Measurements from ENCODE around the gene SHF.

The SHF gene

DNA sequence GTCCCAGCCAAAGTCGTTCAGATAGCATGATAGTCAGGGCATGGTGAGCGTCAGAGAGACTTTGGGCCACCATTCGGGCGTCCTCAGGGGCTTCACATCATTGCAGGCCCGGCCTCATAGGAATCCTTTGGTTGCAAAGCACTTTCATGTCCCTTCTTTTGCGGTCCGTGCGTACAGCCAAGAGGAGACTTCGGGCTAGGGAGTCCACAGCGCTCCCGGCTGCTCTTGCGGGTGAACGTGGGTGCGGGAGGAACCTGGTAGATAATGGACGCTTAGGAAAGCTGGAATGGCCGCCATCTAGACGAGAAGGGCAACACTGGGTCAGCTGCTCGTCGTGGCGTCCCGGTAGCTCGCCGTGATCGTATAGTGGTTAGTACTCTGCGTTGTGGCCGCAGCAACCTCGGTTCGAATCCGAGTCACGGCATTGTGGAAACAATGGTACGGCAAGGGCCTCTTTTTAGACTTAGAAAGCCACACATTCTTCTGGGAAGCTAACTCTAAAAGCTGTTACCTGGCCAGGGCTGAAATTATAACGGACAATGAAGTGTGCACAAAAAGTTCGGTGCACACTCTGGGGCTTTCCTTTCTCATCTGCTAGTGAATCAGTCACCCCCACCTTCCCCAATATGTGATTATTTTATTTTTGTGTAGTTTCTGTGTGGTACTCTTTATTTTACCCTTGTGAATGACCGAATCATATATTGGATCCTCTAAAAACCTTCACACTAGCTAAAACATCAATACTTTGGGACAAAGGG, 13.2 kb upstream of the SHF start:
- H3K27me3 ChIP-seq (ENCODE audit: insufficient read depth, low read depth, severe bottlenecking), result no peaks in the 10 kb centered on the region
- peak overlapping the region; percentile 83 for H3K4me3 ChIP-seq (ENCODE audit: low read depth, low read length)
- TF ChIP-seq, protein P1, sequence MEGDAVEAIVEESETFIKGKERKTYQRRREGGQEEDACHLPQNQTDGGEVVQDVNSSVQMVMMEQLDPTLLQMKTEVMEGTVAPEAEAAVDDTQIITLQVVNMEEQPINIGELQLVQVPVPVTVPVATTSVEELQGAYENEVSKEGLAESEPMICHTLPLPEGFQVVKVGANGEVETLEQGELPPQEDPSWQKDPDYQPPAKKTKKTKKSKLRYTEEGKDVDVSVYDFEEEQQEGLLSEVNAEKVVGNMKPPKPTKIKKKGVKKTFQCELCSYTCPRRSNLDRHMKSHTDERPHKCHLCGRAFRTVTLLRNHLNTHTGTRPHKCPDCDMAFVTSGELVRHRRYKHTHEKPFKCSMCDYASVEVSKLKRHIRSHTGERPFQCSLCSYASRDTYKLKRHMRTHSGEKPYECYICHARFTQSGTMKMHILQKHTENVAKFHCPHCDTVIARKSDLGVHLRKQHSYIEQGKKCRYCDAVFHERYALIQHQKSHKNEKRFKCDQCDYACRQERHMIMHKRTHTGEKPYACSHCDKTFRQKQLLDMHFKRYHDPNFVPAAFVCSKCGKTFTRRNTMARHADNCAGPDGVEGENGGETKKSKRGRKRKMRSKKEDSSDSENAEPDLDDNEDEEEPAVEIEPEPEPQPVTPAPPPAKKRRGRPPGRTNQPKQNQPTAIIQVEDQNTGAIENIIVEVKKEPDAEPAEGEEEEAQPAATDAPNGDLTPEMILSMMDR (IDR thresholded peaks at IDR 0.05; ENCODE audit: low read depth, low read length), result no peak
- peak; percentile 69 for DNase-seq
- no peaks in the 10 kb centered on the region for H3K9me3 ChIP-seq (ENCODE audit: severe bottlenecking)
- no peaks in the 10 kb centered on the region for H3K36me3 ChIP-seq
- peak overlapping the region; percentile 67 for H3K27ac ChIP-seq

DNA sequence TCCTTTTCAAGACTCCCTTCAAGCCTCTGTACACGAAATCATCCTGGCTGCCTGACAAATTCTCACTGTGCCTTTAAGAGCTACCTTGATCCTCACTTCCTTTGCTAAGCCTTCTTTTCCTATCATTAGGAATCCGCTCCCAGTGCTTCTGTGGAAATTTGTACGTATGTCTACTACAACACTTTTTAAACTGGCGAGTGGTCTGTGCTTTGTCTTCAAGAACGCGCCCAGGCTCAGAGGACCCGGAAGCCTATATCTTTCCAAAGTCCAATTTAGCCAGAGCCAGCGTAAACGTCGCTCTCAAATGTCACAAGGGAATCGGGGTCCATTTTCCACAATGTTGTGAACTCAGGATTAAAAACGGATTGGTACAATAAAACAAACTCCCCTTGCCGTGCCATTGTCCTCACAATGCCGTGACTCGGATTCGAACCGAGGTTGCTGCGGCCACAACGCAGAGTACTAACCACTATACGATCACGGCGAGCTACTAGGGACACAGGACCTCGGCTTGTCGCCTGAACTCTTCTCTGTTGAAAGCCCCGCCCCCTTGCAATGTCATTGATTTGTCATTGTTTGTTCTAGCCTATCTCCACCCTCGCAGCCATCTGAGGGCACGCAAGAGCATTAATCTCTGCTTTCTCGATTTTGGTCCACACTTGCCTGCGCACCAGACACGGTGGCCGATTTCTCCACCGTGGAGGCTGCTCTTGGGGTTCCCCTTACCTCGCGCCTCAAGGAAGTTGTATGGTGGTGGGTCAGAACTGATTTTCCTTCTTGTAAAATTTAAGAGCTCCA, 12.4 kb upstream of the SHF start:
- Histone ChIP-seq H3K36me3 (no peaks in the 10 kb centered on the region), H3K27me3 (ENCODE audit: insufficient read depth, low read depth, severe bottlenecking) (no peaks in the 10 kb centered on the region), H3K9me3 (ENCODE audit: severe bottlenecking) (no peaks in the 10 kb centered on the region), H3K4me3 (ENCODE audit: low read depth, low read length) (peak overlapping the region; percentile 83), H3K27ac (peak overlapping the region; percentile 67)
- peak; percentile 88 for DNase-seq
- TF ChIP-seq, protein P1 (IDR thresholded peaks at IDR 0.05; ENCODE audit: low read depth, low read length), result no peak

DNA sequence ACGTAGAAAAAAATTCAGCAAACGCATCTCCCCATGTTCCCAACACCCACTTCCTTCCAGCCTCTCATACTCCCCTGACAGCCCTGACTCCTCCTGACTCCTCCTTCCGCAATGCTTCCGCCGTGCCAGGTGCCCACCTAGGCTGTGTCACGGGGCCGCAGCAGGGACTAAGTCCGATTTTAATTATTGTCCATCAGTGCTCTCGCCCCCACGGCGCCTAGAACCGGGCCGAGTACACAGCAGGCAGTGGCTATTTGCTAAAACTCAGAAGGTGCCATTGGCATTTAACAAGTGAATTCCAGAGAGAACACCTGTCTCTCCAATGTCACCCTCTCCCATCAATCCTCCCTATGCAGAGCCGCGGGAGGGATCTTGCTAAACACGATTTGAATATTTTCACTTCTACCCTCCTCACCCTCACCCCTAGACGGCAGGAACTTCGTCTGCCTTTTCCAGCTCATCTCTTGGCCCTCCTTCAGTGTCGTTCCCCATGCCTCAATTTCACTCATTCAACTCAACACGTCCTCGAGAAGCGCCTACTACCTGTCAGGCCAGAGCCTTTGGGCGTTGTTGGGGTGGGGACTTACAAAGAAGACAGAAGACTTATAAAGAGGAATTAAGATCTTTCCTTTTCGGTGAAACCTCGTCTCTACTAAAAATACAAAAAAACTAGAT, 11.5 kb upstream of the SHF start:
- H3K27ac ChIP-seq, result peak overlapping the region; percentile 20; the same call in 1 of the 2 replicates
- DNase-seq, result no peak
- no peaks in the 10 kb centered on the region for H3K27me3 ChIP-seq (ENCODE audit: insufficient read depth, low read depth, severe bottlenecking)
- TF ChIP-seq, protein P1 (IDR thresholded peaks at IDR 0.05; ENCODE audit: low read depth, low read length), result no peak
- H3K36me3 ChIP-seq, result no peaks in the 10 kb centered on the region
- no peaks in the 10 kb centered on the region for H3K9me3 ChIP-seq (ENCODE audit: severe bottlenecking)
- peak overlapping the region; percentile 83 for H3K4me3 ChIP-seq (ENCODE audit: low read depth, low read length)

DNA sequence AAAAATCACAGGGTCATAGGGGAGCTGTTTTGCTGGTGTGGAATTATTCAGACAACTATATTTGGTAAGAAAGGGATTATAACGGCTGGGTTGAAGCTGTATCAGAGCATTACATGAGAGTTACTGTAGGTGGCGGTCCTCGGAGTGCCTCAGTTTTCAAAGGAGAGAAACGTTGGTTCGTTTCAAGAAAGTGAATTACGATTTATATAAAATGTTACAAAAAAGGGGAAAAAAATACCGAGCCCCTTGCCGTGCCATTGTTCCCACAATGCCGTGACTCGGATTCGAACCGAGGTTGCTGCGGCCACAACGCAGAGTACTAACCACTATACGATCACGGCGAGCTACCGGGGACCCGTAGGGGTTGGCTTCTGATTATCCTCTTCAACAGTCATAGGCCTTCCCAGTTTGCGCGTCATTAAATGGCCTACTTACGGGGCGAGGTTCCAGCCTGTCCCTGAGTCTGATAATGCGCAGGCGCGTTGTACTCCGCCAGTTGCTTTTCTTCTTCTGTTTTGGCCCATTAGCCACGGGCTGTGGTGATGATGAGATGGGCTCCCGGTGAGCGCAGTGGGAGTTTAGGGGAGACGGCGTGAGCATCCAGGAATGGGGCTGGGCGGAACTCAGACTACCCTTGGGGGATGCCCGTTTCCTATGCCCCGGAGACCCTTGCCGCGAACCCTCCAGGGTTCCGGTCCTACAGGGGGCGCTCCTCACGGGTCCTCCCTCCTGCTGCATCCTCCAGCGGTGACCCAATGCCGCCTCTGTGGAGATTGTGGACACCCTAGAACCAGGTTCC, 10.8 kb upstream of the SHF start:
- H3K36me3 ChIP-seq, result no peaks in the 10 kb centered on the region
- TF ChIP-seq, protein P1 (IDR thresholded peaks at IDR 0.05; ENCODE audit: low read depth, low read length), result peak; percentile 89
- H3K27me3 ChIP-seq (ENCODE audit: insufficient read depth, low read depth, severe bottlenecking), result no peaks in the 10 kb centered on the region
- DNase-seq, result peak; percentile 91
- peak overlapping the region; percentile 83 for H3K4me3 ChIP-seq (ENCODE audit: low read depth, low read length)
- no peaks in the 10 kb centered on the region for H3K9me3 ChIP-seq (ENCODE audit: severe bottlenecking)
- H3K27ac ChIP-seq, result peak overlapping the region; percentile 98

DNA sequence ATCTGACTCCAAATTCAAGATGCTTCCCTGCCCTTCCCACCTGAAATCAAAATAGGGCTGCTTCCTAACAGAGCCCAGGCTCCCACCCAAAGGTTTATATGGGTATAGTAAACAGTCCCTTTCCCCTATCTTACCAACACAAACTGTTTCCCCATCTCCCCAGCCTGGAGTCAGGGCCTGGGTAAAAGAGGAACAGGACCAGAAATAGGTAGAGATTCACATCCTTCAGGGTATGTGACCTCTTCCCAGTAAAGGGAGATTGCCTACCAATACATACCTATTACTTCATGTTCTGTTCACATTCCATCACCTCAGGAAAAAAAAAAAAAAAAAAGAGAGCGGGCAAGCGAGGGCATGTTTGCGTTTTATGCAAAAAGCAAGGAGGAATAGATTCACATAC, 9.7 kb upstream of the SHF start:
- Histone ChIP-seq H3K9me3 (ENCODE audit: severe bottlenecking) (no peaks in the 10 kb centered on the region), H3K4me3 (ENCODE audit: low read depth, low read length) (peak overlapping the region; percentile 83), H3K36me3 (no peaks in the 10 kb centered on the region), H3K27me3 (ENCODE audit: insufficient read depth, low read depth, severe bottlenecking) (no peaks in the 10 kb centered on the region), H3K27ac (peak overlapping the region; percentile 98)
- no peak for DNase-seq
- TF ChIP-seq, protein P1 (IDR thresholded peaks at IDR 0.05; ENCODE audit: low read depth, low read length), result no peak
